ENCODE data around the gene STK32B. TPM values are rescaled to one million over a fixed set of nuclear protein-coding genes. Genes with fewer than 3 reads are reported as not detected.

STK32B gene
- total and polyA plus RNA-seq, 9 of the 15 experiments (the other 6 are each of a cell fraction or from before 2014, with no cell fraction given), result 0.03 to 0.20 (median 0.07) TPM; not detected in 2

DNA sequence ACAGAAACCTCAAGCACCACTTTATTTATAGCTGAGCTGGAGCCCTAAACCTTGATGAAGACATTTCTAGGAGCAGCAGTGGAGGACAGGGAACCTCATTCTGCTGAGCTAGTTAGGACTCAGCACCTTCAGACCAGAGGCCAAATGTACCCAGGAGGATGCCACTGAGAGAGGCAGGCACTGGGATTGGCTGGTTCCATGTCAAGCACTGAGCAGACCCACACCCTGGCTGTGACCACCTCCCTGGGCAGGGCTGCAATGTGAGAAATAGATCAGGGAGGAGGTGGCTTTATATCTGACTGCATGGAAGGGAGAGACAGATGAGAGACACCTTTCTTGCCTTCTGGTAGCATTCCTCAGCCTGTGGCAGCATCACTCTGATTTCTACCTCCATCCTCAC is 304.6 kb downstream of the STK32B start:
- no peak for DNase-seq (ENCODE audit: extremely low read depth in 1 of 4, low spot score in 3 of 4)
- in situ Hi-C loops (cut with MboI), result no loop called here
- H3K36me3 ChIP-seq (ENCODE audit: control insufficient read depth, insufficient read depth, low read length), result no peaks in the 10 kb centered on the region
- H3K4me1 ChIP-seq (replicated peaks in 1 of 2; ENCODE audit: control insufficient read depth in 2 of 2, insufficient read depth in 2 of 2, low read length in 2 of 2), result no peaks in the 10 kb centered on the region
- H3K27ac ChIP-seq (ENCODE audit: extremely low read depth, low read depth, low read length), result no peak overlapping the region
- no peaks in the 10 kb centered on the region for H3K79me2 ChIP-seq (ENCODE audit: control insufficient read depth, insufficient read depth, low read length)
- no peak for FAIRE-seq
- no peak overlapping the region for H3K4me3 ChIP-seq
- no peaks in the 10 kb centered on the region for H3K27me3 ChIP-seq (ENCODE audit: control insufficient read depth in 2 of 2, insufficient read depth in 2 of 2, low read length in 2 of 2)
- no peak overlapping the region for H3K4me2 ChIP-seq (ENCODE audit: insufficient read depth, low read length)
- no peaks in the 10 kb centered on the region for H3K9me3 ChIP-seq (replicated peaks; ENCODE audit: control insufficient read depth, insufficient read depth, low read depth, low read length)
- no peaks in the 10 kb centered on the region for H3K9me1 ChIP-seq (ENCODE audit: control insufficient read depth, insufficient read depth, low read length)
- H4K20me1 ChIP-seq (replicated peaks; ENCODE audit: control insufficient read depth, insufficient read depth, low read length), result no peaks in the 10 kb centered on the region
- ChIA-PET POLR2A (no interaction called here), CTCF (ENCODE audit: low intra/inter-chr PET ratio) (no interaction called here)
- no peak for TF ChIP-seq ZNF174 (CRISPR knock-in tag; IDR thresholded peaks at IDR 0.05)
- TF ChIP-seq SOX6 (IDR thresholded peaks at IDR 0.05), result no peak
- no peak for TF ChIP-seq MEF2D (tag; conservative IDR thresholded peaks at IDR 0.05; ENCODE audit: low read depth)
- TF ChIP-seq, protein P1, sequence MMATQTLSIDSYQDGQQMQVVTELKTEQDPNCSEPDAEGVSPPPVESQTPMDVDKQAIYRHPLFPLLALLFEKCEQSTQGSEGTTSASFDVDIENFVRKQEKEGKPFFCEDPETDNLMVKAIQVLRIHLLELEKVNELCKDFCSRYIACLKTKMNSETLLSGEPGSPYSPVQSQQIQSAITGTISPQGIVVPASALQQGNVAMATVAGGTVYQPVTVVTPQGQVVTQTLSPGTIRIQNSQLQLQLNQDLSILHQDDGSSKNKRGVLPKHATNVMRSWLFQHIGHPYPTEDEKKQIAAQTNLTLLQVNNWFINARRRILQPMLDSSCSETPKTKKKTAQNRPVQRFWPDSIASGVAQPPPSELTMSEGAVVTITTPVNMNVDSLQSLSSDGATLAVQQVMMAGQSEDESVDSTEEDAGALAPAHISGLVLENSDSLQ (IDR thresholded peaks at IDR 0.05), result no peak
- TF ChIP-seq ZNF23 (CRISPR knock-in tag; IDR thresholded peaks at IDR 0.05), result no peak
- TF ChIP-seq, protein P2, sequence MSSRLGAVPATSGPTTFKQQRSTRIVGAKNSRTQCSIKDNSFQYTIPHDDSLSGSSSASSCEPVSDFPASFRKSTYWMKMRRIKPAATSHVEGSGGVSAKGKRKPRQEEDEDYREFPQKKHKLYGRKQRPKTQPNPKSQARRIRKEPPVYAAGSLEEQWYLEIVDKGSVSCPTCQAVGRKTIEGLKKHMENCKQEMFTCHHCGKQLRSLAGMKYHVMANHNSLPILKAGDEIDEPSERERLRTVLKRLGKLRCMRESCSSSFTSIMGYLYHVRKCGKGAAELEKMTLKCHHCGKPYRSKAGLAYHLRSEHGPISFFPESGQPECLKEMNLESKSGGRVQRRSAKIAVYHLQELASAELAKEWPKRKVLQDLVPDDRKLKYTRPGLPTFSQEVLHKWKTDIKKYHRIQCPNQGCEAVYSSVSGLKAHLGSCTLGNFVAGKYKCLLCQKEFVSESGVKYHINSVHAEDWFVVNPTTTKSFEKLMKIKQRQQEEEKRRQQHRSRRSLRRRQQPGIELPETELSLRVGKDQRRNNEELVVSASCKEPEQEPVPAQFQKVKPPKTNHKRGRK (tag; IDR thresholded peaks at IDR 0.05), result no peak
- TF ChIP-seq ZKSCAN1 (IDR thresholded peaks at IDR 0.05; ENCODE audit: low read depth, low read length), result no peak
- TF ChIP-seq, protein P3, sequence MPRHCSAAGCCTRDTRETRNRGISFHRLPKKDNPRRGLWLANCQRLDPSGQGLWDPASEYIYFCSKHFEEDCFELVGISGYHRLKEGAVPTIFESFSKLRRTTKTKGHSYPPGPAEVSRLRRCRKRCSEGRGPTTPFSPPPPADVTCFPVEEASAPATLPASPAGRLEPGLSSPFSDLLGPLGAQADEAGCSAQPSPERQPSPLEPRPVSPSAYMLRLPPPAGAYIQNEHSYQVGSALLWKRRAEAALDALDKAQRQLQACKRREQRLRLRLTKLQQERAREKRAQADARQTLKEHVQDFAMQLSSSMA (CRISPR knock-in tag; IDR thresholded peaks at IDR 0.05), result no peak
- no peak for TF ChIP-seq FOSL1 (tag; conservative IDR thresholded peaks at IDR 0.05)
- TF ChIP-seq ZNF408 (CRISPR knock-in tag; IDR thresholded peaks at IDR 0.05; ENCODE audit: low read depth), result no peak
- no peak for TF ChIP-seq PHF20 (IDR thresholded peaks at IDR 0.05; ENCODE audit: partially characterized antibody)
- TF ChIP-seq PTTG1 (tag; IDR thresholded peaks at IDR 0.05; ENCODE audit: low read depth), result no peak
- TF ChIP-seq, protein P4, sequence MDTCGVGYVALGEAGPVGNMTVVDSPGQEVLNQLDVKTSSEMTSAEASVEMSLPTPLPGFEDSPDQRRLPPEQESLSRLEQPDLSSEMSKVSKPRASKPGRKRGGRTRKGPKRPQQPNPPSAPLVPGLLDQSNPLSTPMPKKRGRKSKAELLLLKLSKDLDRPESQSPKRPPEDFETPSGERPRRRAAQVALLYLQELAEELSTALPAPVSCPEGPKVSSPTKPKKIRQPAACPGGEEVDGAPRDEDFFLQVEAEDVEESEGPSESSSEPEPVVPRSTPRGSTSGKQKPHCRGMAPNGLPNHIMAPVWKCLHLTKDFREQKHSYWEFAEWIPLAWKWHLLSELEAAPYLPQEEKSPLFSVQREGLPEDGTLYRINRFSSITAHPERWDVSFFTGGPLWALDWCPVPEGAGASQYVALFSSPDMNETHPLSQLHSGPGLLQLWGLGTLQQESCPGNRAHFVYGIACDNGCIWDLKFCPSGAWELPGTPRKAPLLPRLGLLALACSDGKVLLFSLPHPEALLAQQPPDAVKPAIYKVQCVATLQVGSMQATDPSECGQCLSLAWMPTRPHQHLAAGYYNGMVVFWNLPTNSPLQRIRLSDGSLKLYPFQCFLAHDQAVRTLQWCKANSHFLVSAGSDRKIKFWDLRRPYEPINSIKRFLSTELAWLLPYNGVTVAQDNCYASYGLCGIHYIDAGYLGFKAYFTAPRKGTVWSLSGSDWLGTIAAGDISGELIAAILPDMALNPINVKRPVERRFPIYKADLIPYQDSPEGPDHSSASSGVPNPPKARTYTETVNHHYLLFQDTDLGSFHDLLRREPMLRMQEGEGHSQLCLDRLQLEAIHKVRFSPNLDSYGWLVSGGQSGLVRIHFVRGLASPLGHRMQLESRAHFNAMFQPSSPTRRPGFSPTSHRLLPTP (IDR thresholded peaks at IDR 0.05; ENCODE audit: borderline replicate concordance, extremely low read depth, insufficient read length), result no peak
- TF ChIP-seq TAF15 (IDR thresholded peaks at IDR 0.05; ENCODE audit: low read depth, low read length), result no peak
- no peak for TF ChIP-seq MECOM (CRISPR knock-in tag; IDR thresholded peaks at IDR 0.05)
- TF ChIP-seq STAT5B (CRISPR knock-in tag; IDR thresholded peaks at IDR 0.05), result no peak
- TF ChIP-seq, protein P5, sequence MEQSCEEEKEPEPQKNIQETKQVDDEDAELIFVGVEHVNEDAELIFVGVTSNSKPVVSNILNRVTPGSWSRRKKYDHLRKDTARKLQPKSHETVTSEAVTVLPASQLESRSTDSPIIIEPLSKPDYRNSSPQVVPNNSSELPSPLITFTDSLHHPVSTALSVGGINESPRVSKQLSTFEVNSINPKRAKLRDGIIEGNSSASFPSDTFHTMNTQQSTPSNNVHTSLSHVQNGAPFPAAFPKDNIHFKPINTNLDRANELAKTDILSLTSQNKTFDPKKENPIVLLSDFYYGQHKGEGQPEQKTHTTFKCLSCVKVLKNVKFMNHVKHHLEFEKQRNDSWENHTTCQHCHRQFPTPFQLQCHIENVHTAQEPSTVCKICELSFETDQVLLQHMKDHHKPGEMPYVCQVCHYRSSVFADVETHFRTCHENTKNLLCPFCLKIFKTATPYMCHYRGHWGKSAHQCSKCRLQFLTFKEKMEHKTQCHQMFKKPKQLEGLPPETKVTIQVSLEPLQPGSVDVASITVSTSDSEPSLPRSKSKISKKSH (CRISPR knock-in tag; IDR thresholded peaks at IDR 0.05), result no peak
- ATAC-seq, result no peak
- H2AFZ ChIP-seq (ENCODE audit: low read depth, low read length), result no peak overlapping the region
- H3K9ac ChIP-seq (ENCODE audit: insufficient read depth in 1 of 2, low read depth in 2 of 2, low read length in 2 of 2), result no peak overlapping the region
- intact Hi-C loops (cut with micrococcal nuclease), result no loop called here
- BruUV-seq (replicated peaks), result no TSS peak
